Astrocyte (in vitro differentiated cells and primary cell): ENCODE data around the gene FOXF1. TPM values are rescaled to one million over a fixed set of nuclear protein-coding genes. Genes with fewer than 3 reads are reported as not detected.

ENCODE experiments used
- DNase-seq: peaks from one replicate; pipeline ENCODE4 v3.0.0-alpha.2; 2010; ENCODE audit warnings: low read depth
- FAIRE-seq: peaks from 2 replicates; lab custom pipeline; 2011; peaks lifted over from hg19 to GRCh38; lab: Jason Lieb, UNC
- H2AFZ ChIP-seq: 2 replicates; pipeline ENCODE4 v1.6.0; 2012; ENCODE audit warnings: low read depth, low read length, inconsistent platforms
- H3K27ac ChIP-seq: 2 replicates; pipeline ENCODE4 v1.5.1; 2011; ENCODE audit warnings: low read depth, low read length, inconsistent platforms
- H3K27me3 ChIP-seq: 2 replicates; pipeline ENCODE4 v1.6.0; 2011; ENCODE audit warnings: low read length, inconsistent platforms; ENCODE audit not compliant: insufficient read depth
- H3K36me3 ChIP-seq: 2 replicates; pipeline ENCODE4 v1.5.1; 2011; ENCODE audit warnings: low read length, inconsistent platforms; ENCODE audit not compliant: insufficient read depth
- H3K4me1 ChIP-seq: 2 replicates; pipeline ENCODE4 v1.5.1; 2011; ENCODE audit warnings: low read length, inconsistent platforms; ENCODE audit not compliant: insufficient read depth
- H3K4me2 ChIP-seq: 2 replicates; pipeline ENCODE4 v1.6.0; 2012; ENCODE audit warnings: low read length, inconsistent platforms
- H3K4me3 ChIP-seq: 2 replicates; pipeline ENCODE4 v1.5.1; 2011; ENCODE audit warnings: low read depth, mild to moderate bottlenecking, low read length, inconsistent platforms; ENCODE audit not compliant: insufficient read depth
- H3K79me2 ChIP-seq: 2 replicates; pipeline ENCODE4 v1.6.0; 2012; ENCODE audit warnings: mild to moderate bottlenecking, low read length, inconsistent platforms; ENCODE audit not compliant: insufficient read depth
- H3K9ac ChIP-seq: 2 replicates; pipeline ENCODE4 v1.6.0; 2012; ENCODE audit warnings: mild to moderate bottlenecking, low read length, inconsistent platforms
- H3K9me3 ChIP-seq: 2 replicates; pipeline ENCODE4 v1.5.1; 2012; ENCODE audit warnings: low read depth, mild to moderate bottlenecking, low read length, inconsistent platforms; ENCODE audit not compliant: insufficient read depth
- H4K20me1 ChIP-seq: 2 replicates; pipeline ENCODE4 v1.6.0; 2012; ENCODE audit warnings: low read length, inconsistent platforms; ENCODE audit not compliant: insufficient read depth
- H3K27ac Mint-ChIP-seq: one replicate; pipeline ENCODE4 v1.8.0; 2021; ENCODE audit warnings: mild to moderate bottlenecking, mixed read lengths; ENCODE audit not compliant: unreplicated experiment
- H3K27me3 Mint-ChIP-seq: one replicate; pipeline ENCODE4 v1.8.0; 2021; ENCODE audit warnings: low read depth, mixed read lengths; ENCODE audit not compliant: unreplicated experiment
- H3K36me3 Mint-ChIP-seq: one replicate; pipeline ENCODE4 v1.8.0; 2021; ENCODE audit warnings: low read depth, mixed read lengths; ENCODE audit not compliant: unreplicated experiment
- H3K4me1 Mint-ChIP-seq: one replicate; pipeline ENCODE4 v1.8.0; 2021; ENCODE audit warnings: low read depth, mixed read lengths; ENCODE audit not compliant: unreplicated experiment
- H3K4me3 Mint-ChIP-seq: one replicate; pipeline ENCODE4 v1.8.0; 2021; ENCODE audit warnings: mild to moderate bottlenecking, moderate library complexity, mixed read lengths; ENCODE audit not compliant: unreplicated experiment
- H3K9me3 Mint-ChIP-seq: one replicate; pipeline ENCODE4 v1.8.0; 2021; ENCODE audit warnings: mild to moderate bottlenecking, mixed read lengths; ENCODE audit not compliant: unreplicated experiment
- CTCF ChIP-seq: IDR thresholded peaks from 2 replicates; pipeline ENCODE4 v1.5.1; 2011; ENCODE audit warnings: low read depth, mild to moderate bottlenecking, inconsistent platforms, low read length, moderate library complexity; ENCODE audit not compliant: insufficient read depth
- EZH2 ChIP-seq: IDR thresholded peaks from 2 replicates; pipeline ENCODE4 v1.6.1; 2012; ENCODE audit warnings: mild to moderate bottlenecking, low read length, inconsistent platforms; ENCODE audit not compliant: insufficient read depth
- total RNA-seq: library from RNA; stranded (reverse); gene quantifications from 2 replicates; pipeline ENCODE4 v1.2.1, GENCODE V29; 2021

FOXF1 gene
- total RNA-seq, 1 donor from 2014 or later, result 0.07 TPM

- Histone ChIP-seq H2AFZ (no peak overlapping the region), H3K9ac (no peak overlapping the region), H3K9me3 (no peaks in the 10 kb centered on the region), H3K36me3 (no peaks in the 10 kb centered on the region), H3K4me2 (no peak overlapping the region), H4K20me1 (no peaks in the 10 kb centered on the region), H3K4me3 (no peak overlapping the region), H3K4me1 (no peaks in the 10 kb centered on the region), H3K79me2 (no peaks in the 10 kb centered on the region), H3K27ac (no peak overlapping the region), H3K27me3 (no peaks in the 10 kb centered on the region)
- Mint-ChIP-seq H3K4me3 (no peak overlapping the region), H3K9me3 (no peaks in the 10 kb centered on the region), H3K4me1 (no peaks in the 10 kb centered on the region), H3K27ac (no peak overlapping the region), H3K27me3 (peaks cover 6% of the 10 kb centered on the region), H3K36me3 (peaks cover 3% of the 10 kb centered on the region)
- no peak for DNase-seq
- TF ChIP-seq EZH2 (no peak), CTCF (no peak)
- FAIRE-seq, result no peak
Measured at GRCh38 chr16:86530251-86531190, 20.2 kb downstream of the FOXF1 start.

GRCh38 chr16:86531191-86531545, 20.8 kb downstream of the FOXF1 start:
- no peak overlapping the region for H3K4me3 Mint-ChIP-seq
- TF ChIP-seq CTCF (no peak), EZH2 (no peak)
- no peaks in the 10 kb centered on the region for H3K9me3 ChIP-seq
- H3K9ac ChIP-seq, result no peak overlapping the region
- H3K4me1 Mint-ChIP-seq, result no peaks in the 10 kb centered on the region
- H3K4me1 ChIP-seq, result no peaks in the 10 kb centered on the region
- H3K27ac ChIP-seq, result no peak overlapping the region
- no peak overlapping the region for H3K4me3 ChIP-seq
- H3K36me3 ChIP-seq, result no peaks in the 10 kb centered on the region
- peaks cover 6% of the 10 kb centered on the region for H3K27me3 Mint-ChIP-seq
- H3K36me3 Mint-ChIP-seq, result peaks cover 7% of the 10 kb centered on the region
- DNase-seq (no peak), FAIRE-seq (no peak)
- H4K20me1 ChIP-seq, result no peaks in the 10 kb centered on the region
- H2AFZ ChIP-seq, result no peak overlapping the region
- no peaks in the 10 kb centered on the region for H3K9me3 Mint-ChIP-seq
- no peak overlapping the region for H3K4me2 ChIP-seq
- no peak overlapping the region for H3K27ac Mint-ChIP-seq
- no peaks in the 10 kb centered on the region for H3K79me2 ChIP-seq
- H3K27me3 ChIP-seq, result no peaks in the 10 kb centered on the region
